MM.1S (cell line): ENCODE results near the gene ITM2B.

ENCODE experiments used
- DNase-seq: peaks from one replicate; pipeline ENCODE4 v3.0.0-alpha.2; 2015
- H2AFZ ChIP-seq: fragments of 300-600 bp; sonication (generic); 2 replicates; pipeline ENCODE4 v1.6.0; 2016; ENCODE audit warnings: antibody characterized with exemption, low read length
- H3F3A ChIP-seq: fragments of 300-600 bp; sonication (generic); 2 replicates; pipeline ENCODE4 v1.6.1; 2016; ENCODE audit warnings: mild to moderate bottlenecking, antibody characterized with exemption, low read length, moderate library complexity, mixed read lengths; ENCODE audit not compliant: insufficient read depth
- H3K27ac ChIP-seq: fragments of 300-600 bp; sonication (generic); 2 replicates; pipeline ENCODE4 v1.5.1; 2016; ENCODE audit warnings: mild to moderate bottlenecking, low read length
- H3K27me3 ChIP-seq: fragments of 300-600 bp; sonication (generic); replicated peaks from 2 replicates; pipeline ENCODE4 v1.6.0; 2016; ENCODE audit warnings: low read length; ENCODE audit not compliant: insufficient read depth
- H3K36me3 ChIP-seq: fragments of 300-600 bp; sonication (generic); replicated peaks from 2 replicates; pipeline ENCODE4 v1.6.1; 2016; ENCODE audit warnings: mild to moderate bottlenecking, low read length, mixed read lengths; ENCODE audit not compliant: insufficient read depth
- H3K4me1 ChIP-seq: fragments of 300-600 bp; sonication (generic); 2 replicates; pipeline ENCODE4 v1.6.1; 2016; ENCODE audit warnings: low read length, mixed read lengths
- H3K4me2 ChIP-seq: fragments of 300-600 bp; sonication (generic); 2 replicates; pipeline ENCODE4 v1.6.0; 2016; ENCODE audit warnings: low read depth, low read length
- H3K4me3 ChIP-seq: fragments of 300-600 bp; sonication (generic); 2 replicates; pipeline ENCODE4 v1.5.1; 2016; ENCODE audit warnings: low read length, mixed read lengths
- H3K79me2 ChIP-seq: fragments of 300-600 bp; sonication (generic); 2 replicates; pipeline ENCODE4 v1.6.1; 2016; ENCODE audit warnings: mixed run types, low read length, mixed read lengths
- H3K9ac ChIP-seq: fragments of 300-600 bp; sonication (generic); 2 replicates; pipeline ENCODE4 v1.6.1; 2016; ENCODE audit warnings: low read length, mixed read lengths
- H3K9me2 ChIP-seq: fragments of 300-600 bp; sonication (generic); replicated peaks from 2 replicates; pipeline ENCODE4 v1.6.1; 2016; ENCODE audit warnings: mild to moderate bottlenecking, low read length, mixed read lengths; ENCODE audit not compliant: insufficient read depth
- H3K9me3 ChIP-seq: fragments of 300-600 bp; sonication (generic); replicated peaks from 2 replicates; pipeline ENCODE4 v1.6.1; 2016; ENCODE audit warnings: mild to moderate bottlenecking, low read length, mixed read lengths; ENCODE audit not compliant: insufficient read depth
- H4K20me1 ChIP-seq: fragments of 300-600 bp; sonication (generic); 2 replicates; pipeline ENCODE4 v1.6.1; 2016; ENCODE audit warnings: mild to moderate bottlenecking, low read length, moderate library complexity, mixed read lengths; ENCODE audit not compliant: insufficient read depth
- EZH2 ChIP-seq: fragments of 300-600 bp; sonication (generic); optimal IDR thresholded peaks from 2 replicates; pipeline ENCODE3; 2017; ENCODE audit warnings: low read depth, mild to moderate bottlenecking, antibody characterized with exemption, low read length, mixed read lengths
- EZH2phosphoT487 ChIP-seq: fragments of 300-600 bp; sonication (generic); IDR thresholded peaks from 2 replicates; pipeline ENCODE4 v1.6.1; 2018; ENCODE audit warnings: antibody characterized with exemption, low read length
- TF ChIP-seq, protein P1 (sequence below): fragments of 300-600 bp; sonication (generic); IDR thresholded peaks from 2 replicates; pipeline ENCODE4 v1.5.1; 2016; ENCODE audit warnings: antibody characterized with exemption, low read length, mixed read lengths

Gene ITM2B

DNA sequence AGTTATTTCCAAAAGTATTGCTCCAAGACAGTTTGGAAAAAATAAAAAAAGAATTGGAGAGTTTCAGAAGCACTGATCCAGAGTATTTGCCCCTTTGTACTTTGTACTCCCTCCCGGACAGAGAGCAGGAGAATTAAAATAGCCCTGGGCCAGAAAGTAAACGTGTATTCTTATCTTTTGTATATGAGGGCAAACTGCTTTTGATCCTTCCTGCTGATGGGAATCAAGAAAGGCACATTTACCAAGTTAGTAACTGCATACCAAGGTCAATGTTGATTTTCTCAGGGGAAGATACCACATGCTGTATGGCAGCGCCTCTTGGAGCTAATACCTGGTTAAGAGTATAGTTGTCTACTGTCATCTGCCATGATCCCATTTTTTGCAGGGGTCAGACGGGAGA lies 59.6 kb downstream of the ITM2B start:
- H3K9me2 ChIP-seq: no peaks in the 10 kb centered on the region

DNA sequence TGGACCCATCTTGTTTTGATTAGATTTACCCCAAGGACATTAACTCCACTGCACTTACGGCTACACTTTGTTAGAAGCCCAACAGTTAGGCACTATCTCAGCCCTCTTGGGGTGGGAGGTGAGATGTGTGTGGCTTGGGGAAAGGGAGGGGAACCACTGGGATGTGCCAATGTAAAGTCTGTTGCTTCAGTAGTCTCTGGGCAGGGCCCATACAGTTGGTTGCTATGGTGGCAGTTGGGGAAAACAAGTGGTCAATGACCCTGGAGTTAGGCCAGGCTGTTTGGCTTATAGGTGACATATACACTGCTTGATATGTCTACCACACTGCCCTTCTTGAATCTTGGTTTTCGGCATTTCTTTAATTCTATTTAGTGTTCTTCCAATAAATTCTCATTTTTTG lies 61.6 kb downstream of the ITM2B start:
- H3K4me3 ChIP-seq: no peak overlapping the region
- no peaks in the 10 kb centered on the region for H3K9me3 ChIP-seq
- no peak overlapping the region for H3K27ac ChIP-seq
- H4K20me1 ChIP-seq: no peaks in the 10 kb centered on the region
- H3F3A ChIP-seq: no peaks in the 10 kb centered on the region
- no peak for TF ChIP-seq EZH2
- TF ChIP-seq EZH2phosphoT487: no peak
- TF ChIP-seq, protein P1, sequence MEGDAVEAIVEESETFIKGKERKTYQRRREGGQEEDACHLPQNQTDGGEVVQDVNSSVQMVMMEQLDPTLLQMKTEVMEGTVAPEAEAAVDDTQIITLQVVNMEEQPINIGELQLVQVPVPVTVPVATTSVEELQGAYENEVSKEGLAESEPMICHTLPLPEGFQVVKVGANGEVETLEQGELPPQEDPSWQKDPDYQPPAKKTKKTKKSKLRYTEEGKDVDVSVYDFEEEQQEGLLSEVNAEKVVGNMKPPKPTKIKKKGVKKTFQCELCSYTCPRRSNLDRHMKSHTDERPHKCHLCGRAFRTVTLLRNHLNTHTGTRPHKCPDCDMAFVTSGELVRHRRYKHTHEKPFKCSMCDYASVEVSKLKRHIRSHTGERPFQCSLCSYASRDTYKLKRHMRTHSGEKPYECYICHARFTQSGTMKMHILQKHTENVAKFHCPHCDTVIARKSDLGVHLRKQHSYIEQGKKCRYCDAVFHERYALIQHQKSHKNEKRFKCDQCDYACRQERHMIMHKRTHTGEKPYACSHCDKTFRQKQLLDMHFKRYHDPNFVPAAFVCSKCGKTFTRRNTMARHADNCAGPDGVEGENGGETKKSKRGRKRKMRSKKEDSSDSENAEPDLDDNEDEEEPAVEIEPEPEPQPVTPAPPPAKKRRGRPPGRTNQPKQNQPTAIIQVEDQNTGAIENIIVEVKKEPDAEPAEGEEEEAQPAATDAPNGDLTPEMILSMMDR: no peak
- no peaks in the 10 kb centered on the region for H3K4me1 ChIP-seq
- H3K9me2 ChIP-seq: no peaks in the 10 kb centered on the region
- no peak overlapping the region for H3K4me2 ChIP-seq
- no peaks in the 10 kb centered on the region for H3K36me3 ChIP-seq
- no peaks in the 10 kb centered on the region for H3K79me2 ChIP-seq
- no peaks in the 10 kb centered on the region for H3K27me3 ChIP-seq
- no peak overlapping the region for H3K9ac ChIP-seq
- no peak overlapping the region for H2AFZ ChIP-seq
- DNase-seq: no peak

More for the DNA sequence above, 59.6 kb downstream of the ITM2B start:
- Histone ChIP-seq H3K79me2 (no peaks in the 10 kb centered on the region), H3K4me1 (0 out of 2 replicates have a peak, but pooled peaks cover under 1% of the 10 kb centered on the region), H3K4me3 (no peak overlapping the region), H3K9me3 (no peaks in the 10 kb centered on the region), H4K20me1 (no peaks in the 10 kb centered on the region), H3K27ac (no peak overlapping the region), H3K36me3 (no peaks in the 10 kb centered on the region), H3K27me3 (no peaks in the 10 kb centered on the region), H3K4me2 (no peak overlapping the region), H3K9ac (no peak overlapping the region), H2AFZ (no peak overlapping the region), H3F3A (no peaks in the 10 kb centered on the region)
- TF ChIP-seq EZH2: no peak
- TF ChIP-seq, protein P1: no peak
- no peak for TF ChIP-seq EZH2phosphoT487
- no peak for DNase-seq

DNA sequence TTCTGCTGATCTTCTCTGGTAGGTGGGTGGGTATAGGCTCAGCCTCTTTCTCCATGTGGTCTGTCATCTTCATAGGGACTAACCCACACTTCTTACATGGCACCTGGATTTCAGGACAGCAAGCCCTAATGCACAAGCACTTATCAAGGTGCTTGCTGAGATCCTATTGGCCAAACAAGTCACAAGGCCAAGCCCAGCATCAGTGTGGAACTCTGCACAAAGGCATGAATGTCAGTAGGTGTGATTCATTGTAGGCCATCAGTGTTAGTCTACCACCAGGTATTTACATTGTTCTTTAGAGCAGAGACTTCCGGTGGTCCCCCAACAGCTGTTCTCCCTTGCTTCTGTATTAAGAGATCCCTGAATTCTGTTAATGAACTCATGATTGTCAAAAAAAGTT lies 62.3 kb downstream of the ITM2B start:
- H3K27ac ChIP-seq: no peak overlapping the region
- no peaks in the 10 kb centered on the region for H3K4me1 ChIP-seq
- no peaks in the 10 kb centered on the region for H3K9me3 ChIP-seq

More for the DNA sequence above, 62.3 kb downstream of the ITM2B start:
- Histone ChIP-seq H3K79me2 (no peaks in the 10 kb centered on the region), H3K27me3 (no peaks in the 10 kb centered on the region), H3F3A (no peaks in the 10 kb centered on the region), H3K36me3 (no peaks in the 10 kb centered on the region), H3K4me2 (no peak overlapping the region), H3K9ac (no peak overlapping the region), H3K4me3 (no peak overlapping the region), H2AFZ (no peak overlapping the region), H3K9me2 (no peaks in the 10 kb centered on the region), H4K20me1 (no peaks in the 10 kb centered on the region)
- TF ChIP-seq, protein P1: no peak
- TF ChIP-seq EZH2phosphoT487 (no peak), EZH2 (no peak)
- no peak for DNase-seq
